Thymus (tissue), 11 donors: Measurements from ENCODE around the gene PRSS21. TPM values are rescaled to one million over a fixed set of nuclear protein-coding genes. Genes with fewer than 3 reads are reported as not detected.

Experiments
- DNase-seq, 9 donors: peaks; one replicate each; pipeline ENCODE4 v3.0.0-alpha.2; 2013; ENCODE audit warnings: low spot score in 9 of 9, low read depth in 6 of 9, missing footprints in 1 of 9
- H3K27ac ChIP-seq, 2 donors: one replicate each; pipeline ENCODE4 v1.5.1; 2013; ENCODE audit warnings: control low read depth in 1 of 2, low read depth in 1 of 2, low read length in 1 of 2, mild to moderate bottlenecking in 1 of 2, moderate library complexity in 1 of 2
- H3K27me3 ChIP-seq, 2 donors: one replicate each; pipeline ENCODE4 v1.5.1; 2013; ENCODE audit warnings: low read length in 1 of 2; ENCODE audit not compliant: control insufficient read depth in 2 of 2, insufficient read depth in 1 of 2
- H3K36me3 ChIP-seq, 2 donors: one replicate each; pipeline ENCODE4 v1.5.1; 2013; ENCODE audit warnings: low read length in 1 of 2, mild to moderate bottlenecking in 1 of 2, moderate library complexity in 1 of 2; ENCODE audit not compliant: control insufficient read depth in 2 of 2, insufficient read depth in 2 of 2
- H3K4me1 ChIP-seq, 2 donors: one replicate each; pipeline ENCODE4 v1.5.1; 2013; ENCODE audit warnings: low read length in 2 of 2; ENCODE audit not compliant: control insufficient read depth in 2 of 2, insufficient read depth in 2 of 2
- H3K4me3 ChIP-seq, 2 donors: one replicate each; pipeline ENCODE4 v1.5.1; 2013; ENCODE audit warnings: low read length in 2 of 2, control low read depth in 1 of 2, mild to moderate bottlenecking in 1 of 2
- H3K9me3 ChIP-seq, 2 donors: one replicate each; pipeline ENCODE4 v1.5.1; 2013; ENCODE audit warnings: low read length in 1 of 2, mild to moderate bottlenecking in 1 of 2; ENCODE audit not compliant: control insufficient read depth in 2 of 2, insufficient read depth in 1 of 2
- WGBS: extraction: QIAGEN DNeasy Blood & Tissue Kit; methylation state at CpG from one replicate; pipeline ENCODE4 v1.1.7; 2013; 5-methylcytosine and 5-hydroxymethylcytosine counted together
- polyA plus RNA-seq: library from polyadenylated mRNA; stranded (reverse); fragments of 200-250 nt; gene quantifications from one replicate; pipeline ENCODE4 v1.2.3, GENCODE V29; 2013
- total RNA-seq: library from RNA; stranded (reverse); fragments of 120-200 nt; gene quantifications from one replicate; pipeline ENCODE4 v1.2.4, GENCODE V29; 2013
- donor health status: healthy.

PRSS21 gene
- total and polyA plus RNA-seq, 2 donors, result 0.68 to 1.2 TPM

- peak overlapping the region; percentile 95 to 99 for H3K27ac ChIP-seq
- peaks cover 4 to 7% of the 10 kb centered on the region in 2 donors for H3K27me3 ChIP-seq
- H3K36me3 ChIP-seq, result peaks cover 12 to 17% of the 10 kb centered on the region in 2 donors
- H3K9me3 ChIP-seq, result peaks cover 0 to 13% of the 10 kb centered on the region in 2 donors
- WGBS, result 97% methylated on average over 12 of the region's 12 CpGs
- peaks cover 19 to 25% of the 10 kb centered on the region in 2 donors for H3K4me1 ChIP-seq
- peak overlapping the region; percentile 60 to 98 for H3K4me3 ChIP-seq
- DNase-seq, result no peak
These were observed 38.4 kb upstream of the PRSS21 start for GRCh38 chr16:2778630-2778958.

GRCh38 chr16:2779151-2779920 is 37.7 kb upstream of the PRSS21 start:
- H3K27ac ChIP-seq, result no peak overlapping the region

GRCh38 chr16:2779978-2780898 is 36.8 kb upstream of the PRSS21 start:
- Histone ChIP-seq H3K27me3 (peaks cover 13 to 23% of the 10 kb centered on the region in 2 donors), H3K4me3 (no peak overlapping the region), H3K27ac (no peak overlapping the region), H3K4me1 (peaks cover 22 to 29% of the 10 kb centered on the region in 2 donors), H3K9me3 (peaks cover 0 to 13% of the 10 kb centered on the region in 2 donors), H3K36me3 (peaks cover 2 to 3% of the 10 kb centered on the region in 2 donors)
- DNase-seq, result no peak
- 94% methylated on average over 17 of the region's 17 CpGs for WGBS

More at GRCh38 chr16:2779151-2779920, 37.7 kb upstream of the PRSS21 start:
- Histone ChIP-seq H3K4me1 (peaks cover 19 to 25% of the 10 kb centered on the region in 2 donors), H3K27me3 (peaks cover 6 to 14% of the 10 kb centered on the region in 2 donors), H3K9me3 (peaks cover 0 to 13% of the 10 kb centered on the region in 2 donors), H3K36me3 (peaks cover 11 to 12% of the 10 kb centered on the region in 2 donors), H3K4me3 (no peak overlapping the region)
- no peak for DNase-seq
- WGBS, result 95% methylated on average over 23 of the region's 23 CpGs

DNA sequence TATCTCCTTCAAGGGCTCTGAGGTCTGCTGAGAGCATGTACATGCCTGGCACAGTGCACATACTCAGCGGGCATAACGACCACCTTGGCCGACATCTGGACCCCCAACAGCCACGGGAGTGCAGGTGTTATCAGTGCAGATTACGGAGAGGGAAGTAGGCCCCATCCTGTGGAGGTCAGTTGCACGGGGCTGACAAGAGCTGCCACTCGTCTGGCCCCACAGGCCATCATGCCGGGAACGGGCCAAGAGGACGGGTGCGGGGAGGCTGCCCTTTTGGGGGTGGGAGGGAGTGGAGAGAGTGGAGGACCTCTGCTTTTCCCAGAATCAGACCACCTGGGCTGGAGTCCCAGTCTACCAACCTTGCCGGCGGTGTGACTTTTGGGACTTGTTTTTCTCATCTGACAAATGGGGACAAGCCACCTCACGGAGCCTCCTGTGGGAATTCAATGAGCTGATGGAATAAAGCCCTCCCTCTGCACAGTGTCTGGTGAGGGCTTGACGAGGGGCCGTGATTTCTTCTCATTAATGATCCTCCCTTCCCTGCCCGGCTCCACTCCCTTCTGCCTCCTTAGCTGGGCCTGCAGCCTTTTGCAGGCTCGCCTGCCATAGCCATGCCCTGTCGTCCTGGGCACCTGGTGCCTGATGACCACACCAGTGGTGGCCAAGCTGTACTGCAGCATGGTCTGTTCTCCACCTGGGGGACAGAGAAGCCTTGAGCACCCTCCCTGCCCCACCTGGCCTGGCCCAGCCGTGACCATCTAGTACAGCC is 34.3 kb upstream of the PRSS21 start:
- peaks cover 26 to 43% of the 10 kb centered on the region in 2 donors for H3K27me3 ChIP-seq
- DNase-seq, result no peak
- H3K9me3 ChIP-seq, result peaks cover 0 to 12% of the 10 kb centered on the region in 2 donors
- H3K4me1 ChIP-seq, result peaks cover 17 to 21% of the 10 kb centered on the region in 2 donors
- no peak overlapping the region for H3K4me3 ChIP-seq
- 80% methylated on average over 20 of the region's 20 CpGs for WGBS
- H3K27ac ChIP-seq, result no peak overlapping the region
- no peaks in the 10 kb centered on the region for H3K36me3 ChIP-seq

DNA sequence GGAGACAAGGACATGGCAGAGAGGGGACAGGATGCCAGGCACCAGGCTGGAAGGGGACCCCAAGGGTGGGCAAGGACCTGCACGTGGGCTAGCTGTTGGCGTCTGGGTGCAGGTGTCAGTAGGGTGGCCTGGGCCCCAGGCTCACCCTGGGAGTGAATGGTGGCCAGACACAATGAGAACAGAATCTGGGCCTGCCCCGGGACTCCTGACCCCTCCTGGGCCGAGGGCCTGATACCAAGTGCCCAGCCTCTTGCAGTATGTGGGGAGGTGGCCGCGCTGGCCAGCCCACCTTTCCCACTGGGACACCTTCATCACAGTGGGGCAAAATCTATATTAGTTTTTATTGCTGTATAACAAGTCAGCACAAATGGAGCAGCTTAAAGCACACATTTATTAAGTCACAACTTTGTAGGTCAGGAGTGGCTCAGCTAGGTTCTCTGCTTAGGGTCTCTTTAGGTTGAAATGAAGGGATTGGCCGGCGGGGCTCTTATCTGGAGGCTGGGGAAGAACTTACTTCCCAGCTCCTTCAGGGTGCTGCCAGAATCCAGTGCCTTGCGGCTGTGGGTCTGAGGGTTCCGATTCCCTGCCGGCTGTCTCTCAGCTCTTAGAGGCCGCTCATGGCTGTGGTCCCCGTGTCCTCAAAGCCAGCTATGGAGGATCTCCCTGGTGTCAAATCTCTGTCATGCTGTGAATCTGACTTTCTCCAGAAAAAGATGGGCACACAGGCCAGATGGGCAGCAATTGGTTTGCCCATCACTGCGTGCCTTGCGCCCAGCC is 33.3 kb upstream of the PRSS21 start:
- 97% methylated on average over 15 of the region's 15 CpGs for WGBS

GRCh38 chr16:2784358-2785100 is 32.5 kb upstream of the PRSS21 start:
- peak in 1 of 9 donors; percentile 44 for DNase-seq
- WGBS, result 56% methylated on average over 15 of the region's 15 CpGs
- Histone ChIP-seq H3K4me3 (peak overlapping the region in 1 of 2 donors; percentile 48), H3K27ac (no peak overlapping the region), H3K27me3 (peaks cover 28 to 58% of the 10 kb centered on the region in 2 donors), H3K9me3 (peaks cover 0 to 5% of the 10 kb centered on the region in 2 donors), H3K36me3 (no peaks in the 10 kb centered on the region), H3K4me1 (peaks cover 9 to 10% of the 10 kb centered on the region in 2 donors)

More for the DNA sequence above, 33.3 kb upstream of the PRSS21 start:
- Histone ChIP-seq H3K27ac (no peak overlapping the region), H3K9me3 (peaks cover 0 to 9% of the 10 kb centered on the region in 2 donors), H3K4me3 (no peak overlapping the region), H3K4me1 (peaks cover 11 to 14% of the 10 kb centered on the region in 2 donors), H3K27me3 (peaks cover 28 to 51% of the 10 kb centered on the region in 2 donors), H3K36me3 (no peaks in the 10 kb centered on the region)
- no peak for DNase-seq

GRCh38 chr16:2785101-2785991 is 31.7 kb upstream of the PRSS21 start:
- 15% methylated on average over 79 of the region's 79 CpGs for WGBS
- H3K4me1 ChIP-seq, result peaks cover 9 to 10% of the 10 kb centered on the region in 2 donors
- no peak overlapping the region for H3K27ac ChIP-seq
- H3K4me3 ChIP-seq, result peak overlapping the region in 1 of 2 donors; percentile 48
- H3K36me3 ChIP-seq, result no peaks in the 10 kb centered on the region
- H3K9me3 ChIP-seq, result peaks cover 0 to 5% of the 10 kb centered on the region in 2 donors
- peaks cover 28 to 64% of the 10 kb centered on the region in 2 donors for H3K27me3 ChIP-seq
- peak in 4 of 9 donors; percentile 11 to 31 (median 16) for DNase-seq
